ENCODE measurements around the gene PKP4. TPM values are rescaled to one million over a fixed set of nuclear protein-coding genes. Genes with fewer than 3 reads are reported as not detected.

Gene PKP4
- total and polyA plus RNA-seq, 2 of the 8 experiments (the other 6 are each of a cell fraction or from before 2014, with no cell fraction given) = 48.2 to 88.0 TPM

DNA sequence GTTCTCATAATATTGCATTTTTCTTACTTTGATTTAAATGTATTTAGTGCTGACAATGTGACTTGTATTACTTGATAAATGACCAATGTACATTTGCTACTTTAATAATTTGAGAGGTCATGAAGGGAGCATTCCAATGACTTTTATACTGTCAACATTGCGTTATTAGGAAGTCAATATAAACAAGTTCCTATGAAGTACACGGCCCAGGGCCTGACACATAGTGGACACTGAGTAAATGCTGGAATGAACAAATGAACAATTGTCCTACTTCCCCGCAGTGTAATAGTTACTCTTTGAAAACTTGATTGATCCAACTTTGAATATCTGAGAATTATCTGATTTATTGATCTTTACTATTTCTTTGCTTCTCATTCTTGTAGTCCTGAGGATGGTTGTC is 47.3 kb downstream of the PKP4 start:
- CTCF ChIA-PET (ENCODE audit: partially characterized antibody) = no interaction called here
- Histone ChIP-seq H2AFZ (ENCODE audit: low read length) (no peak overlapping the region), H3K79me1 (ENCODE audit: low read depth, low read length) (no peaks in the 10 kb centered on the region; the same call in 1 of the 2 replicates), H3K23ac (ENCODE audit: insufficient read length) (no peak overlapping the region), H2BK20ac (ENCODE audit: low read length) (no peak overlapping the region), H3K4me2 (ENCODE audit: insufficient read depth in 1 of 2, low read depth in 2 of 2, low read length in 2 of 2) (no peak overlapping the region), H4K20me1 (replicated peaks in 1 of 2; ENCODE audit: control insufficient read depth in 1 of 2, insufficient read depth in 2 of 2, low read length in 2 of 2) (peaks cover 0 to 2% of the 10 kb centered on the region in 2 experiments), H3K4me3 (ENCODE audit: extremely low read depth in 1 of 4, insufficient read depth in 2 of 4, low read depth in 3 of 4, low read length in 4 of 4) (no peak overlapping the region), H3K4me1 (replicated peaks in 1 of 4; ENCODE audit: control insufficient read depth in 3 of 4, insufficient read depth in 4 of 4, low read length in 3 of 4) (peaks cover 0 to 9% (median 0%) of the 10 kb centered on the region in 4 experiments; a peak in 2 of 7 replicates), H2BK5ac (ENCODE audit: low read depth, low read length) (no peak overlapping the region), H3K27ac (ENCODE audit: low read depth, low read length) (no peak overlapping the region), H3K18ac (ENCODE audit: extremely low read depth, low read length) (no peak overlapping the region), H4K5ac (ENCODE audit: insufficient read length, low read depth, low read length) (no peak overlapping the region), H3K79me2 (ENCODE audit: control insufficient read depth in 1 of 2, insufficient read depth in 2 of 2, low read length in 2 of 2) (peaks cover 0 to 96% of the 10 kb centered on the region in 2 experiments), H4K91ac (replicated peaks; ENCODE audit: insufficient read length, low read length) (no peak overlapping the region), H3K9me3 (ENCODE audit: insufficient read depth in 2 of 2, low read depth in 1 of 2, low read length in 1 of 2) (no peaks in the 10 kb centered on the region), H3K9ac (replicated peaks in 1 of 4; ENCODE audit: extremely low read depth in 1 of 4, low read depth in 3 of 4, low read length in 3 of 4) (no peak overlapping the region), H2BK15ac (ENCODE audit: low read length) (no peak overlapping the region), H3K36me3 (ENCODE audit: control insufficient read depth in 2 of 4, insufficient read depth in 4 of 4, low read length in 3 of 4) (no peaks in the 10 kb centered on the region), H2BK120ac (replicated peaks; ENCODE audit: low read depth, low read length) (no peak overlapping the region), H4K8ac (ENCODE audit: extremely low read depth, insufficient read depth, low read length) (no peak overlapping the region), H3K14ac (ENCODE audit: insufficient read length) (no peak overlapping the region), H3K4ac (replicated peaks; ENCODE audit: insufficient read length, low read depth, low read length) (no peak overlapping the region), H3K23me2 (ENCODE audit: low read depth, low read length) (peaks cover 1% of the 10 kb centered on the region; the same call in 1 of the 2 replicates), H2BK12ac (ENCODE audit: low read depth, low read length) (no peak overlapping the region), H2AK5ac (ENCODE audit: low read depth, low read length) (no peak overlapping the region), H3K56ac (replicated peaks; ENCODE audit: insufficient read length, low read depth, low read length) (no peak overlapping the region), H3K27me3 (replicated peaks in 1 of 4; ENCODE audit: control insufficient read depth in 3 of 4, extremely low read depth in 1 of 4, insufficient read depth in 3 of 4, low read length in 3 of 4) (no peaks in the 10 kb centered on the region)
- 84% methylated on average over 3 of the region's 3 CpGs; no CpG with 5 or more reads in 1 of the 2 experiments for WGBS, 2 experiments (ENCODE audit: extremely low coverage in 1 of 2, insufficient coverage in 1 of 2, insufficient read length in 1 of 2, insufficient replicate concordance in 2 of 2, low coverage in 1 of 2, low lambda C conversion rate in 2 of 2, missing lambda C conversion rate in 1 of 2)
- FAIRE-seq = no peak
- TF ChIP-seq POU5F1 (IDR thresholded peaks at IDR 0.05; ENCODE audit: low read depth, low read length) = no peak
- no peak for TF ChIP-seq BCL11A (IDR thresholded peaks at IDR 0.05; ENCODE audit: low read depth in 2 of 2, low read length in 2 of 2)
- TF ChIP-seq, protein P1, sequence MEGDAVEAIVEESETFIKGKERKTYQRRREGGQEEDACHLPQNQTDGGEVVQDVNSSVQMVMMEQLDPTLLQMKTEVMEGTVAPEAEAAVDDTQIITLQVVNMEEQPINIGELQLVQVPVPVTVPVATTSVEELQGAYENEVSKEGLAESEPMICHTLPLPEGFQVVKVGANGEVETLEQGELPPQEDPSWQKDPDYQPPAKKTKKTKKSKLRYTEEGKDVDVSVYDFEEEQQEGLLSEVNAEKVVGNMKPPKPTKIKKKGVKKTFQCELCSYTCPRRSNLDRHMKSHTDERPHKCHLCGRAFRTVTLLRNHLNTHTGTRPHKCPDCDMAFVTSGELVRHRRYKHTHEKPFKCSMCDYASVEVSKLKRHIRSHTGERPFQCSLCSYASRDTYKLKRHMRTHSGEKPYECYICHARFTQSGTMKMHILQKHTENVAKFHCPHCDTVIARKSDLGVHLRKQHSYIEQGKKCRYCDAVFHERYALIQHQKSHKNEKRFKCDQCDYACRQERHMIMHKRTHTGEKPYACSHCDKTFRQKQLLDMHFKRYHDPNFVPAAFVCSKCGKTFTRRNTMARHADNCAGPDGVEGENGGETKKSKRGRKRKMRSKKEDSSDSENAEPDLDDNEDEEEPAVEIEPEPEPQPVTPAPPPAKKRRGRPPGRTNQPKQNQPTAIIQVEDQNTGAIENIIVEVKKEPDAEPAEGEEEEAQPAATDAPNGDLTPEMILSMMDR (IDR thresholded peaks at IDR 0.05; ENCODE audit: control extremely low read depth in 1 of 3, insufficient read depth in 1 of 3, low read depth in 1 of 3, low read length in 3 of 3) = no peak
- no peak for TF ChIP-seq EZH2 (IDR thresholded peaks at IDR 0.05; ENCODE audit: low read depth, low read length, severe bottlenecking)
- POLR2A ChIA-PET (ENCODE audit: partially characterized antibody) = no interaction called here
- no peak for DNase-seq (ENCODE audit: low read depth in 1 of 2, low spot score in 2 of 2)
